EH (cell line): ENCODE data around the gene ZNF865.
A peak's percentile ranks its signal among the peaks of the same experiment; 100 is the strongest.

Experiments
- DNase-seq: peaks from one replicate; pipeline ENCODE4 v3.0.0-alpha.2; 2015; ENCODE audit warnings: low read depth

ZNF865 gene

DNA sequence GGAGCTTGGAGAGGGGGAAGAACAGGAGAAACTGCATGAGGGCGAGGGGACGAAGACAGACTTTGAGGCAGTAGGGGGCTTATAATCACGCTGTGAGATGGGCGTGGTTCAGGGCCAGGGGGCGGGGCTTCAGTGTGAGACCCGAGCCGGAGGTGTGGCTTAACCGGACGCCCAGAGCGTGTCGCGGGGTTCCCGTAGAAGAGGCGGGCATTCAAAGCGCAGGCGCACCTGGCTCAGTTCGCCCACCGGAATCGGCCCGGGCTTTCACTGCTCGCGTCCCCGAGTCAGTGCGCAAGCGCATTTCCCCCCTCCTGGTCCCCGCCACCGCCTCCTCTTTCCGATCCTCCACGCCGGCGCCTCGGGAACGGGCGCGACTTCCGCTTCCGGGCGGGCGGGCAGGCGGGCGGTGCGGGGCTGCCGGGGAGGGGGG is 225 bp upstream of the ZNF865 start:
- peak; percentile 98 for DNase-seq

DNA sequence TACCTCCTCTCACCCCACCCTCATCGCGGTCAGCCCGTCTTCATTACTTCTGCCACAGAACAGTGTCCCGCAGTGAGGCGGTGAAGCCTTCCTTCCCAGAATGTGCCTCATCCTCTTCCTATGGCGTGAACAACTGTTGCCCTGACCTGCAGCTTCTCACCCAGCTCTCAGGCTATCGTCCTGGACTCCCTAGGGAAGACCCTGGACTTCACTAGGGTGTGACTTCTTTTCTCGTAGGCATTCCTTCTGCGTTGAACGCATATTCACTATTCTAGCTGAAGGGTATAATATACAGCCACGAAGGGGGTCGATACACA is 982 bp downstream of the ZNF865 start:
- no peak for DNase-seq

DNA sequence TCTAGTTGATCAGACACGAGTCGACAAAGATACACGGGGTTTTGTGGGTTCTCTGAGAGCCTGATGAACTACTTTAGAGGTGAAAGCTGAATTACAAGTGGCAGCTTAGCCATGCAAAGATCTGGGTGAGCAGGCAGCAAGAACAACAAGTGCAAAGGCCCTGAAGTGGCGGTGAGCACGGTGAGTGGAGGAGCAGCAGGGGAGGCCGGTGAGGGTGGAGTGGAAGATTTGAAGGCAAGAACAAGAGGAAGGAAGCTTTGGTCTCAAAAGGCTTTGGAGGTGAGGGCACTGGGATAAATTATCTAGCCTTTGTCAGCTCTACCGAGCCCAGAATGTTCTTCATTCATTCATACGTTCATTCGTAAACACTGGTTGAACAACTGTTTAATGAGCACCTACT is 1.4 kb downstream of the ZNF865 start:
- no peak for DNase-seq

DNA sequence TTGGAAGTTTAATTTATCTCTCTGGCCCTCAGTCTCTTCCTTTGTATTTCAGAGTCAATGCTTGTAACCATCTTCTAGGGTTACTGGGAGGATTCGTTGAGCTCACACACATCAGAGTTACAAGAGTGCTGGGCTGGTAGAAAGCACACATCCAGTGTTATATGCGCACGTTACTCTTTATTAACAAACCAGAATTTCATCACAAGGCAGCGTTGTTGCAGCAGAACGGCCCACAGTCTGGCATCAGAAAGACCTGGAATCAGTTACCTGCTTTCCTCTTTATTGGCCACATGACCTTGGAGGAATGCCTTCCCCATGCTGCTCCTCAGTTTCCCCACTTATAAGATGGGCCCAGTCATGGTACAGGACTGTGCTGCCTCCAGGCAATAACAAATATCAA is 3.9 kb downstream of the ZNF865 start:
- no peak for DNase-seq

DNA sequence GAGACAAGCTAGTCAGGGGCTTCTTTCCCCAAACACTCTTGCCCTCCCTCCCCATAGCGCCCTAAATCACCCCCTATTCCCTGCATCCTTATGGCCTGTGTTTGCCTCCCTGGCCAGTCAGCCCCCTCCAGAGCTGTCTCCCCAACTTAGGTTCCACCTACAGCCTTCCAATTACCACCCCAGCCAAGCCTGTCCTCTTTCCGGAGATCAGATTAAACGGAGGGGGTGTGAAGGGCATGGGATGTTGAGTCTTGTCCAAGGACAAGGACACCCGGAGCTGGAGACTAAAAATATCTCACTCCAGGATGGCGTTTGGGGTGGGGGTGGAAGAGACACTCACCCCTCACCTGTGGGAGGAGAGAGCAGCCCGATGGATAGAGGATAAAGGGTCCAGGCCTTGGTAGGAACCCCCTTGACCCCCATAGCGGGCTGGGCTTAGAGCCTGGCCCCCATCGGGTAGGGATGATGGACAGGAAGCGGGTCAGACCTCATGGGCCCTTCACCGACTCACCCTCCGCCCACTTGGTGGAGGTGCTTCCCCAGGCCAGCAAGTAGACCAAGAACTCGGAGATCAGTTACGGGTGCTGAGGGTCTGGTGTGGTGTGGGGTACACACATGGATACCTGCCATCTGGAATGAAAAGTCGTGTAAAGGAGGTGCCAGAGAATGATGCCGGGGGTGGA is 6.0 kb downstream of the ZNF865 start:
- DNase-seq = no peak

DNA sequence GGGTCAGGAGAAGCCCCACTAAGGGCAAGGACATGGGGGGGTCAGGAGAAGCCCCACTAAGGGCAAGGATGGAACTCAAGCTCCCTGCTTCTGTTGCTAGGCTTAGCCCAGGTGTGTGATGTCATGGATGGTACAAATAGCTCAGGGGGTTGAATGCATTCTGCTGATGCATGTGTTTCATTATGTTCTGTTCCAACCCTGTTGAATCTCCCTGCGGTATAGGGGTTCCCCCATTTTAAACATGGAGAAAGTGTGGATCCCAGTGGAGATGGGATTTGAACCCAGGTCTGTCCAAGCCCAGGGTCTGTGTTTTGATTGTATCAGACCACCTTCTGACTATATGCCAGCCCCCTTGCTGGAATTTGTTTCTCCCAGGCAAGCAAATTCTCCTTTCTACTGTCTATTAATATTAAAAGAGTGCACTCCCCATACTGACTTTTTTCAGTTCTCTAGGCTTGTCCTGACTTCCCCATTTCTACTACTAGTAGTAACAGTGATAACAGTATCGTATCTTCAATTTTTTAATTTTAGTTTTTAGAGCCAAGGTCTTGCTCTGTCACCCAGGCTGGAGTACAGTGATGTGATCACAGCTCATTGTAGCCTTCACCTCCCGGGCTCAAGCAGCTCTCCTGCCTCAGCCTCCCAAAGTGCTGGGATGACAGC is 6.7 kb downstream of the ZNF865 start:
- DNase-seq = no peak

DNA sequence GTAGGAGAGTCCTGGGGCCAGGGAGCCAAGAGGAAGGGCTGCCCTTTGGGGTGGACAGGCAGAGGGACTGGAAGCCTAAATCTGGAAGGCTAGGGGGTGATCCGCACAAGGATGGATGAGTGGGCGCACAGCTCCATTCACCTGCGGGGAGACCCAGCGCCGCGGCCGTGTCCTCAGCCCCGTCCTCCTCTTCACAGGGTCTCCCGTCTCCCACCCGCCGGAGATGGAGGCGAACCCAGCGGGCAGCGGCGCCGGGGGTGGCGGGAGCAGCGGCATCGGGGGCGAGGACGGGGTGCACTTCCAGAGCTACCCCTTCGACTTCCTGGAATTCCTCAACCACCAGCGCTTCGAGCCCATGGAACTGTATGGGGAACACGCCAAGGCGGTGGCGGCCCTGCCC is 7.9 kb downstream of the ZNF865 start:
- DNase-seq = no peak

DNA sequence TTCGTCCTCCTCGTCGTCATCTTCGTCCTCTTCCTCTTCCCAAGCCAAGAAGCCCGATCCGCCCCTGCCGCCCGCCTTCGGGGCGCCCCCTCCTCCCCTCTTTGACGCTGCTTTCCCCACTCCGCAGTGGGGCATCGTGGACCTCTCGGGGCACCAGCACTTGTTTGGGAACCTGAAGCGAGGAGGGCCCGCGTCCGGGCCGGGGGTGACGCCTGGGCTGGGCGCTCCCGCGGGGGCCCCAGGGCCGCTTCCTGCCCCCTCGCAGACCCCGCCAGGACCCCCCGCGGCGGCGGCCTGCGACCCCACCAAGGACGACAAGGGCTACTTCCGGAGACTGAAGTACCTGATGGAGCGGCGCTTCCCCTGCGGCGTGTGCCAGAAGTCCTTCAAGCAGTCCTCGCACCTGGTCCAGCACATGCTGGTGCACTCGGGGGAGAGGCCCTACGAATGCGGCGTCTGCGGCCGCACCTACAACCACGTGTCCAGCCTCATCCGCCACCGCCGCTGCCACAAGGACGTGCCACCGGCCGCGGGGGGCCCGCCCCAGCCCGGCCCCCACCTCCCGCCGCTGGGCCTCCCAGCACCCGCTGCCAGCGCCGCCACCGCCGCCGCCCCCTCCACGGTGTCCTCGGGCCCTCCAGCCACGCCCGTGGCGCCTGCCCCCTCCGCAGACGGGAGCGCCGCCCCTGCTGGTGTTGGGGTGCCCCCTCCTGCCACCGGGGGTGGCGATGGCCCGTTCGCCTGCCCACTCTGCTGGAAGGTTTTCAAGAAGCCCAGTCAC is 8.7 kb downstream of the ZNF865 start:
- no peak for DNase-seq

DNA sequence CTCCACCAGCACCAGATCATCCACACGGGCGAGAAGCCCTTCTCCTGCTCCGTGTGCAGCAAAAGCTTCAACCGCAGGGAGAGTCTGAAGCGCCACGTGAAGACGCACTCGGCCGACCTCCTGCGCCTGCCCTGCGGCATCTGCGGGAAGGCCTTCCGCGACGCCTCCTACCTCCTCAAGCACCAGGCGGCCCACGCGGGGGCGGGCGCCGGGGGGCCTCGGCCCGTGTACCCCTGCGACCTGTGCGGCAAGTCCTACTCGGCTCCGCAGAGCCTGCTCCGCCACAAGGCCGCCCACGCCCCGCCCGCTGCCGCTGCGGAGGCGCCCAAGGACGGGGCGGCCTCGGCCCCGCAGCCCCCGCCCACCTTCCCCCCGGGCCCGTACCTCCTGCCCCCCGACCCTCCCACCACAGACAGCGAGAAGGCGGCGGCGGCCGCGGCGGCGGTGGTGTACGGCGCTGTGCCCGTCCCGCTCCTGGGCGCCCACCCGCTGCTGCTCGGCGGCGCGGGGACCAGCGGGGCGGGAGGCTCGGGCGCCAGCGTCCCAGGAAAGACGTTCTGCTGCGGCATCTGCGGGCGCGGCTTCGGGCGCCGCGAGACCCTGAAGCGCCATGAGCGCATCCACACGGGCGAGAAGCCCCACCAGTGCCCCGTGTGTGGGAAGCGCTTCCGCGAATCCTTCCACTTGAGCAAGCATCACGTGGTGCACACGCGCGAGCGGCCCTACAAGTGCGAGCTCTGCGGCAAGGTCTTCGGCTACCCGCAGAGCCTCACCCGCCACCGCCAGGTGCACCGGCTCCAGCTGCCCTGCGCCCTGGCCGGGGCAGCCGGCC is 9.5 kb downstream of the ZNF865 start:
- DNase-seq = no peak

DNA sequence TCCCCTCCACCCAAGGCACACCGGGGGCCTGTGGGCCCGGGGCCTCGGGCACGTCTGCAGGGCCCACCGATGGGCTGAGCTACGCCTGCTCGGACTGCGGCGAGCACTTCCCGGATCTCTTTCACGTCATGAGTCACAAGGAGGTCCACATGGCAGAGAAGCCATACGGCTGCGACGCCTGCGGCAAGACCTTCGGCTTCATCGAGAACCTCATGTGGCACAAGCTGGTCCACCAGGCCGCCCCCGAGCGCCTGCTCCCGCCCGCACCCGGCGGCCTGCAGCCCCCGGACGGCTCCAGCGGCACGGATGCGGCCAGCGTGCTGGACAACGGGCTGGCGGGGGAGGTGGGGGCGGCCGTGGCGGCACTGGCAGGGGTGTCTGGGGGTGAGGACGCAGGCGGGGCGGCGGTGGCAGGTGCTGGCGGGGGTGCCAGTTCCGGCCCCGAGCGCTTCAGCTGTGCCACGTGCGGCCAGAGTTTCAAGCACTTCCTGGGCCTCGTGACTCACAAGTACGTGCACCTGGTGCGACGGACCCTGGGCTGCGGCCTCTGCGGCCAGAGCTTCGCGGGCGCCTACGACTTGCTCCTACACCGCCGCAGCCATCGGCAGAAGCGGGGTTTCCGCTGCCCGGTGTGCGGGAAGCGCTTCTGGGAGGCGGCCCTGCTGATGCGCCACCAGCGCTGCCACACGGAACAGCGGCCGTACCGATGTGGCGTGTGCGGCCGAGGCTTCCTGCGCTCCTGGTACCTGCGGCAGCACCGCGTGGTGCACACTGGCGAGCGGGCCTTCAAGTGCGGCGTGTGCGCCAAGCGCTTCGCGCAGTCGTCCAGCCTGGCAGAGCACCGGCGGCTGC is 10.3 kb downstream of the ZNF865 start:
- no peak for DNase-seq

DNA sequence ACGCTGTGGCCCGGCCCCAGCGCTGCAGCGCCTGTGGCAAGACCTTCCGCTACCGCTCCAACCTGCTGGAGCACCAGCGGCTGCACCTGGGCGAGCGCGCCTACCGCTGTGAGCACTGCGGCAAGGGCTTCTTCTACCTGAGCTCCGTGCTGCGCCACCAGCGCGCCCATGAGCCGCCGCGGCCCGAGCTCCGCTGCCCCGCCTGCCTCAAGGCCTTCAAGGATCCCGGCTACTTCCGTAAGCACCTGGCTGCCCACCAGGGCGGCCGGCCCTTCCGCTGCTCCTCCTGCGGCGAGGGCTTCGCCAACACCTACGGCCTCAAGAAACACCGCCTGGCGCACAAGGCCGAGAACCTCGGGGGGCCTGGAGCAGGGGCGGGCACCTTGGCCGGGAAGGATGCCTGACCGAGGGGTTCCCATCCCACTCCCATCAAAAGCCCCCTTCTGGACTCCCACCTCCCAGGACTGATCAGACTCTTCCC is 11.0 kb downstream of the ZNF865 start:
- no peak for DNase-seq

DNA sequence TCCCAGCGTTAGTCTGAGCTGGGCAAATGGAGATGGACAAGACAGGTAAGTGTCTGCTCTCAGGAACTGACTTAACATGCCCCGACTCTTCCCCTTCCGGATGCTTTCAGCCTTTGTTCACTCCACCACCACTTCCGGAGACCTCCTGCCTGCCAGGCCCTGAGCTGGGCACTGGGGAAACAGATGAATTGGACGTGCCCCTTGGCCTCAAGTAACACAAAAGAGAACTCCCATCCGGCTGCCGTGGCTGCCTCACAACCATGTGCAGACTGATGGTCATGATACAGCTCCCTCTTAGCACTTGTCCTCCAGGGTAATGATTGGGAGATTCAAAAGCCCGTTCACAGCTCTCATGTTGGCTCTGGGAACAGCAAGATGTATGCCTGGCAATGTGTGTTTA is 12.0 kb downstream of the ZNF865 start:
- DNase-seq = no peak

DNA sequence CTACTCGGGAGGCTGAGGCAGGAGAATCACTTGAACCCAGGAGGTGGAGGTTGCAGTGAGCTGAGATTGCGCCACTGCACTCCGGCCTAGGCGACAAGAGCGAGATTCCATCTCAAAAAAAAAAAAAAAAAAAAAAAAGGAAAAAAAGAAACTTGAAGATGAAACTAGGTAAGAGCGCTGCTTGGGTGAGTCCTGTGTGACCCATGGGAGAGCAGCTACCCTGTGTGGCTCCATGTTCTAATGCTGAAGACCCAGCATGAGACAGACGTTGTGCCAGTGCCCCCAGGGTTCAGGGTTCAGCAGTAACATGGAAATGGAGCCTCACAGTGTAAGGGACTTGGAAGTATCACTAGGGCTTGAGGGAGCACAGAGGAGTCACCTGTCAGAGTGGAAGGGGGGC is 13.0 kb downstream of the ZNF865 start:
- no peak for DNase-seq

DNA sequence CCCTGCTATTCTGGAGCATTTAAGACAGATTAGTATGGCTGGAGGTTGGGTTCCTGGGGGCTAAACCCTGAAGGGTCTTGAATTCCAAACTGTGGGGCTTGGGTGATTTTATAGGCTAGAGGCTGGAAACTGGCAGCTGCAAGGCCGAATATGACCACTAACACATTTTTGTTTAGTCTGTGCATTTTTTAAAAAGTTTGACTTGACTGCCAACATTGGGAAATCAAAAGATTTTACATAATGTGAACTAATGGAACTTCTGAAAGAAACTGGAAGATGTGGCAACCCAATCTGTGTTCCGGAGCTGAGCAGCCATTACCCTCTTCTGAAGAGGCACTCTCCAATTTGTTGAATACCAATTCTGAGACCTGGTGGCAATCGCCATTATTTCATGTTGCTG is 13.8 kb downstream of the ZNF865 start:
- peak; percentile 39 for DNase-seq

DNA sequence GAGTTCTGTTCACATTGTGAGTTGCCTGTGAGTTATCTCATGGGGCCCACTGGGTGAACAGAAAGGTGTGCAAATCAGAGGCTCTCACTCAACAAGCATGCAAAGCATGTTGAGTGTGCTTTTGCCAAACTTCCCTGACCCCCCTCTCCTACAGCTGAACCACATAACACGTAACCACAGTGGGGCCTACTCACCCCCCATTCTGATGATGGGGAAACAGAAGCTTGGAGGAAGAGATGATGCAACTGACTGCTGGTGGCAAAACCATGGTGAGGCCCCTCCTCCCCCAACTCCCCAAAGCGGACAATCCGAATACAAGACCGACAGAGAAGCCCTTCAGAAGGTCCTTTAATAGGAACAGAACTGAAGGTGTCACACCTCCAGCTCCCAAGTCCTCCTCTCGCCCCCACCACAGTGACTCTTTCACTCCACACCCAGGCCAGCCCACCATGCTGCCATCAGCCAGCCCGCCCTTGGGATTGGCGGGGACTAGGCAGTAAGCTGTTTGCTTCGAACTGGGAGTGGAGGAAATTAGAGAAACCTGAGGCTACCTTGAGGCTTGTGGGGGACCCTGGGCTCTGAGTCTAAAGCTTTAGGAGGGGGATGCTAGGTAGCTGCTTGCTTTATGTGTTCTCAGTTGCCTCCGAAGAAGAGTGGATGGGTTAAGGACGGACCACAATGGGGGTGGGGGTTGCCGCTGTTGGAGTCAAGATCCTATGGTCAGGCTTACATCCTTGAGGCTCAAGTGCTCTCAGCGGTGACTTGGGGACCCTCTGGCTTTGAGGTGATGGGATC is 15.2 kb downstream of the ZNF865 start:
- no peak for DNase-seq

DNA sequence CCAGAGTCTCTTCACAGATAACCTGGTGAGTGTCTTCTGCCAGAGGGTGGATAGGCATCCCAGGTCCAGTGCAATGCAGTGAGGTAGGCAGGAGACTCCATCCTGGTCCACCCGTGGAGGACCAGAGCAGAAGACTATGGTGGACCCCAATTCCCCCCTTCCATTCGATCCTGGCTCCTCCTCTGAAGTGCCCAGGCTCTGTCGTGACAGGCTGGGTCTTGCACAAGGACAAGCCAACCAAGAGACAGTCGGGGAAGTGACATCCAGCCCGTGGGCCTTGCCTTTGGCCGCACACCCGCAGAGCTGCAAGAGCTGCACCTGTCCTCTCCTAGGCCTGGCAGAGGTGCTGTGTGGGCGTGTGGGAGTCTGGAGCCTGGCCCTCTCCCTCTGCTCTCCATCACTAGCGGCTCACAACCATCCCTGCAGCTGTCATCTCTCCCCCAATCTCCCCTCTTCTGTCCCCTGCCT is 15.8 kb downstream of the ZNF865 start:
- DNase-seq = no peak

DNA sequence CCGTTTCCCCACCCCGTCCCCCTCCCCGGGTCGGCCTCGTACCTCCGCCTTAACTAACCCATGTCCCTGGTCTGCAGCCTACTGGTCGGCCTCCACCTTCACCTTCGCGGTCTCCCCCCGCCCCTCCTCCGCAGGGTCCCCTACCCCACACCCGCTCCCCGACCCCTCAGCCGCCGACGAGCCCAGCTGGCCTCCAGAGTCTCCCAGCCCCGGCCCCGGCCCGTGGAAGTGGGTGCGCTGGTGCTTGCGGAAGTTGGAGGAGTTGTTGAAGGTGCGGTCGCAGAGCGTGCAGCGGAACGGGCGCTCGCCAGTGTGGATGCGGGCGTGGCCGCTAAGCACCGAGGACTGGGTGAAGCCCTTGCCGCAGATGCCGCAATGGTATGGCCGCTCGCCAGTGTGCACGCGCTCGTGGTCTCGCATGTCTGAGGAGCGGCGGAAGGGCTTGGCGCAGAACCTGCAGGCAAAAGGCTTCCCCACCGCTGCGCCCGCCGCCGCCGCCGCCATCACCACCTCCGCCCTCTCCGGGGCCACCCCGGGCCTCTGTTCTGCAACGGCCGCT is 16.3 kb downstream of the ZNF865 start:
- no peak for DNase-seq

DNA sequence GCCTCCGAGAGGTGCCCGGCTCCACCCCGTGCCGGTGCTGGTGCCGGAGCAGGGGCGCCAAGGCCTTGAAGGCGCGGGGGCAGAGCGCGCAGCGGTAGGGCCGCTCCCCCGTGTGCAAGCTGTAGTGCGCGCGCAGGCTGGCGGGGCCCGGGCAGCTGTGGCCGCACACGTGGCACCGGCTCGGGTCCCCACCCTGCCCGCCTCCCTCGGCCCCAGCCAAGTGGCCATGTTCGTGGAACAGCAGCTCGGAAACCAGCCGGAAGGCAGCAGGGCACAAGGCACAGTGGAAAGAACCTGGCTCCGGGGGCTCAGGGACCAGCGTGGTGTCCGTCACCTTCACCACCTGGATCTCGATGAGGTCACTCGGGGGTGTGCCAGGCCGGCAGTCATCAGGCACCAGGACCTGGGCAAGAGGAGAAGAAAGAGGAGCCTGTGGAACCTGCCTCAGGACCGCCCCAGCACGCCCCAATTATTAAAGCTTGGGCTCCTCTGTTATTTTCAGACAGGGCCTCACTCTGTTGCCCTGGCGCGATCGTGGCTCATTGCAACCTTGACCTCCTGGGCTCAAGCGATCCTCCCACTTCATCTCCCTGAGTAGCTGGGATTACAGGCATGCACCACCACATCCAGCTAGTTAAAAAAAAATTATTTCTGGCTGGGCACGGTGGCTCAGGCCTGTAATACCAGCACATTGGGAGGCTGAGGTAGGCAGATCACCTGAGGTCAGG is 17.0 kb downstream of the ZNF865 start:
- no peak for DNase-seq

DNA sequence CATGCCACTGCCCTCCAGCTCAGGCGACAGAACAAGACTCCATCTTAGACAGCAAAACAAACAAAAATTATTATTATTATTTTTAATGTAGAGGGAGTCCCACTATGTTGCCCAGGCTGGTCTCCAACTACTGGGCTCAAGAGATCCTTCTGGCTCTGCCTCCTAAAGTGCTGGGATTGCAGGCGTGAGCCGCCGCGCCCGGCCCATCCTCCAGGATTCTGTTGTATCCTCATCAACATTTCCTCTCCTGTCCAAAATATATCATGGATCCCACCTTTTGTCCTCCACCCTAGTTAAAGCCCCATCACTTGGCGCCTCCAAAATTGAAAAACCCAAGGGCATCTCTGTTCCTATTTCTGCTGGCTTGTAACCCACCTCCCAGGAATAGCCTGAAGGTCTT is 17.7 kb downstream of the ZNF865 start:
- DNase-seq = no peak
